ENCODE data around the gene HES7.

HES7 gene

GRCh38 chr17:8155231-8155995, 31.5 kb upstream of the HES7 start:
- DNase-seq = no peak

GRCh38 chr17:8154608-8155155, 30.8 kb upstream of the HES7 start:
- DNase-seq = no peak

DNA sequence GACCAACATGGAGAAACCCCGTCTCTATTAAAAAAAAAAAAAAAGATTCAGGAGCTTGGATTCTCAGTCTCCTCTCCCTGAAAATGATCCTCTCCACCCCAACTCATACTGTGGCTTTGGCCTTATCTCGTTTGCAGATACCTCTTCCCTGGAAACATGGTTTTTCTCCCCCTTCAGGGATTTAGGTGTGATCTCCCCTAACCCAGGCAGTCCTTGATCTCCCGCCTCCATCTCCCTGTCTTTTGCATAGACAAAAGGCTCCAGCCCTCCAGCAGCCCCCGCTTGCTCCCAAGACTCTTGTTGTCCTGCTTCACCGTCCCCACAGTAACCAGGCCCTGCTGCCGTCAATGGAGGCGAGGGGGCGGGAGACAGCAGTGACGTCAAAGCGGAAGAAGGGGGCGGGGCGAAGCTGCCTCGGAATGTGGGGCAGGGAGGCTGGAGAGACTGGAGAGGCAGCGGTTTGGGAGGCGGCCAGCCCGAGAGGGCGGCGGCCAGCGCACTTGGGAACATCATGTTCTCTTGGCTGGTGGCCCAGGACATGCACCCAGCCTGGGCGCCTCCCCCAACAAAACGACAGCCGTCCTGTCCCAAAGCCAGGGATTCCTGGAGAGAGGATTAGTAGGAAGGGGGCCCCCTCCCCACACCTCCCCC, 30.2 kb upstream of the HES7 start:
- DNase-seq = peak; percentile 82 to 87

DNA sequence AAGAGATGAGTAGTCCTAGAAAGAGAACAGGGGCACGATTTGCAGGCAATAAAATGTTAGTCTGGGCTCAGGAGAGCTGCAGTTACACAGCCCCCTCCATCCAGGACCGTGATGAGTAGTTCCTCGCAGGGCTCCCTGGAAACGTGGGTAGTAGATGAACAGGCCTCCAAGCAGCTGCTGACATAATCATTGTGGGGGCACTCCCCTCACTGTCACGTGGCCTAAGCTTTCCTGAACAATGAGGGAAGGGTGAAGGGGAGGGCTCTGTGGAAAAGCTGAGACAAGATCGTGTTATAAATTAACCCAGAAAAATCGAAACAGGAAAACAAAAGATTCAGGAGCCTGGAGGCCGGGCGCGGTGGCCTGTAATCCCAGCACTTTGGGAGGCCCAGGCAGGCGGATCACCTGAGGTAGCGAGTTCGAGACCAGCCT, 29.6 kb upstream of the HES7 start:
- DNase-seq = peak; percentile 48 to 50

DNA sequence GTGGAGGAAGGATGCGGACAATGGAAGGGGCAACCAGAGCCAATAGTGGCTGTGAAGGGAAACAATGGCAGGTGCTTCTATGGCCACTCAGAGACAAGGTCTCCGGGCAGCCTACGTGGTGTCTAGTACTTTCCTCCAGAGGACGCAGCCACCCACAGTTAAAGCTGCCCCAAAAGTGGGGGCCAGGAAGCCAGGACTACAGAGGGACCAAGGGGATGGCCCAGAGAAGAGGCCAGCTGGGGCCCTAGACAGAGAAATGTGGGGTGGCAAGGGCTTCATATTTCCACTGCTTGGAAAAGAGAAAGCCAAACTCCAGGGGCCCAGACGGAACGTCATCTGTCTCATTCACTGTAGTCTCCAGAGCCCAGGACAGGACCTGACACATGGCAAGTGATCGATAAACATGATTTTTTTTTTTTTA, 29.1 kb upstream of the HES7 start:
- no peak for DNase-seq

DNA sequence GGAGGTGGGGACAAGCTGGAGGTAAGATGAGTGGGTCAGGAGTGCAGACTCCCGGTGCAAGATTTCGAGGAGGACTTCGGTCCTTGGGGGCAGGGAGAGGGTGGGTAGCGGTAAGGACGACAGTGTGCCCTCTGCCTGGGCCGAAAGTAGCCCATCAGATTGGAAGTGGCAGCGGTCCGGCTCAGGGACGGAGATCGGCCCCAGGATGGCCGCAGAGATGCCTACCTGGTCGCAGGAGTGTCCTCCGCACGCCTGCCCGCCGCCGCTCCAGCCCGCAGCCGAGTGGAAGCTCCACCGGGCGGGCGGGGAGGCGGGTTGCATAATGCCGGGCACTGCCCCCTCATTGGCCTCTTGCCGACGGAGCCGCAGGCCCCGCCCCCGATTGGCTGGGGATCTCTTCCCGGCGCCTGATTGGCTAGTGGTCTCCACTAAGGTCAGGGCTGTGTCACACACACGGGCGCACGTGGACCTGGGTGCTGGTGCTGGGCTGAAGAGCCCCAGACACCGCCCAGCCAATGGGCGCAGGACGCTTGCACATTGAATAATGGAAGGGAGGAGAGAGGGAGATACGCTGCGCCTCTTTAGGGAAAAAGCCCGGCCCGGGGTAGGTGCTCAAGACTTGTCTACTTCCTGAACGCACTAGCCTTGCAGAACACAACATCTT, 28.3 kb upstream of the HES7 start, which contains the start of gene PER1:
Gene PER1, minus strand, starts transcription at position 293 of the 664 bp plus-strand sequence. CDS start 1,698 bp downstream, outside the sequence.
- peak; percentile 86 to 88 for DNase-seq

GRCh38 chr17:8151641-8152111, 27.8 kb upstream of the HES7 start:
- DNase-seq = no peak

DNA sequence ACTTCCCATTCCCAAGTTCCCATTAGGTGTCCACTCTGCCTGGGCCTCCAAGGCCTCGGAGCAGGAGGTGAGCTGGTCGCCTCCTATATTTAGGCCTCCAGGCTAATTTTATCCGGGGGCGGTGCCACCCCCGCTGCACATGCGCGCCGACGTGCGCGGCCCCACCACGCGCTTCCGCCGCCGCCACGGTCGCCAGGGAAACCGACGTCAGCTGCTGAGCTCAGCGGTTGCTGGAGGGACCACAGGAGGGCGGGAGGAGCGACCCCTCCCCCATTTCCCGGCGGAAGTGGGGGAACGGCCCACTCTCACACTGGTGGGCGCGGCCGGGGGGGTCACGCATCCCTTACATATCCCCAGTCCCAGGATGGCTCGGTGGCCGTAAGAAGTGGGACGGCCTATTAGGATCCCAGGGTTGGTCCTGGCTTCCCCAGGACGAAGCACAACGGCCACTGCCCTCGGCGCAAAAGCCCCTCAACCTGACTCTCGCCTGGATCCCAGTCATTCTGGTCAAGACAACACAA, 27.3 kb upstream of the HES7 start:
- DNase-seq = peak; percentile 77 to 79

- DNase-seq = no peak
These were observed 26.6 kb upstream of the HES7 start for GRCh38 chr17:8150194-8151119.

- no peak for DNase-seq
These were observed 25.7 kb upstream of the HES7 start for GRCh38 chr17:8149419-8150193.

DNA sequence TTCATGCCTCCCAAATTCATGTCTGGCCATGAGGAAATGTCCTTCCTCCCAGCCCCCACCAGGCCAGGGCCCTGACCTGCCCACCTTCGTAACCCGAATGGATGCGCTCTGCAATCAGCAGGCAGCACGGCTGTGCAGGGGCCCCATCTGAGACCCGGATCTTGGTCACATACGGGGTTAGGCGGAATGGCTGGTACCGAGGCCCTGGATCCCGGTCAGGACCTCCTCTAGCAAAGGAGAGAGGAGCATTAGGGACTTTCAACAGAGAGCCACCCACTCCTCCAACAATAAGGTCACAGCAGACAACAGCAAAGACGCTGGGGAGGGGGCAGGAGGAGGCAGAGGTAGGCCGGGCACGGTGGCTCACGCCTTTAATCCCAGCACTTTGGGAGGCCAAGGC, 24.7 kb upstream of the HES7 start:
- no peak for DNase-seq

DNA sequence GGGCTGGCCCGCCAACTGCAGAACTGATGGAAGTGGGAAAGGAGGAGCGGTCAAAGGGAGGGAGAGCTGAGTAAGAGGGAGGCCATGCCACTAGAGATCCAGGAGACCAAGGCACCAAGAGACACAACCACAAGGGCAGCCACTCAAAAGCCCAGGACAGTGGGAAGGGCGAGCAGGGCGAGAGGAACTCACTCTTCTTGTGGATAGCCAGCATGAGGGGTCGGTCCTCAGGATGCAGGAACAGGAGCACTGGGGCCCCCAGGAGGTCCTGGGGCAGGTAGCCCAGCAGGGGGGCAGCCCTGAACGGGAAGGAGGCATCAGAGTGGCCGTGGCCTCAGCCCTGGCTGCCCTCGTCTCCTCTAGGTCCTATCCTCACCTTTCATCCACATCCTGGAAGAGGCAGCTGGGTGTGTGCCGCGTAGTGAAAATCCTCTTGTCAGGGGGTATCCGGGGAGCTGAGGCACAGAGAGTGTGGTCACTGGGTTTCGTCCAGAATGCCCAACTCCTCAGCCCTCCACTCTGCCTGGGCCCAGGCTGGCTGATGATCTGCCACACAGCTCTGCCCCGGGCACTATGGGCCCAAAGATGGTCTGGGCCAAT, 24.0 kb upstream of the HES7 start:
- DNase-seq = no peak

DNA sequence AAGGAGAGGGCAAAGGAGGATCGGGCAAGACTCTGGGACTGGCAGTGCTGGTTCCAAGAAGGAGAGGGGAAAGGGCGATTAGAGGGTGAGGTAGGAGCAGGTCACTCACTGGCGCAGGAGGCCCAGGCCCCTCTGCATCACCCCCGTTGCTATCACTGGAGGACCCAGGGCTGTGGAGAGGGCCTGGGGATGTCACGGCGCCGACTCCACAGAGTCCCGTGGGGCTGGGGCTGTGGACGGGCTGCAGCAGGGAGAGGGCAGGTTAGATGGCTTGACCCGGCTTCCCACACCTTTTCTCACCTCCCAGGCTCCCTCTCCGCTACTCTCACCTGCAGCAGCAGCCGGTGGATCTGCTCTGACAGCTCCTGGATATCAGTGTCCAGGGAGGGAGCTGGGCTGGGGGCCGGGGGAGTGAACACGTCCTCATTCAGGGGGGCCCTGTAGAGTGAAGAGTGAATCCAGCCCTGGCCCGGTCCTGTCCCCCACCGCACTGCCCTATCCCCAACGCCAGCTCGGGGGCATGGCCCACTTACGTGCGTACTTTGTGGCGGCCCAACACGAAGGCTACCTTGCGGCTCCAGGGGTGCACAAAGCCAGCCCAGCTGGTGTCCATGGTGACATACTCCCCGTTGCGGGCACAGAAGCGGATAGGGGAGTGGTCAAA, 23.4 kb upstream of the HES7 start:
- DNase-seq = no peak

DNA sequence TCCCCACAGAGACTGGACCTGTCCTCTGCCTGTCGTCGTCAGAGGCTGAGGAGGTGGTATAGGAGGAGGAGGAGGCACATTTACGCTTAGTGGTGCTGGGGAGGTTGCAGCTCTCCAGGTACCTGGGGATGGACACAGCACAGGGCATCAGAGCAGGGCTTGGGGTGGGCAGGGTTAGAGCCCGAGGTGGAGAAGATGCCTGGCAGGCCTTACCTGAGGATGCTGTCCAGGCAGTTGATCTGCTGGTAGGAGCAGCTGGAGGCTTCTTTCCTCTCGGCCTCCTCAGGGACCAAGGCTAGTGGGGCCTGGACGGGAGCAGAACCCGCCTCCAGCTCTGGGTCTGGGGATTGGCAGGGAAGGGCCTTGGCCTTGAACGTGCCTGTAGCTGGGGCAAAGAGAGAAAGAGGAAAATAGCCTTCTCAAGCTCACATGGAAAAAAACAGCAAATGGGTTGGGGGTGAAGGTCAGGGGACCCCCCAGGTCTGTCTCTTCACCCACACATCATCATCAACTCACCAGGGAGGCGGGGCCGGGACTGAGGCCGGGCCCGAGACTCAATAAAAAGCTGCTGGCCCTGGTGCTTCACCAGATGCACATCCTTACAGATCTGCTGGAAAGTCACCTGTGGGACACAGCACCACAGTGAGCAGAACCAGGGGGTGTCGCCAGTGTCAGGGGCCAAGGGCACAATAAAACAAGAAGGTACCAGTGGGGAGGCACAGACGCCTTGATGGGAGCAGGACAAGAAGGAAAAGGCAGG, 22.7 kb upstream of the HES7 start:
- DNase-seq = no peak

- no peak for DNase-seq
These were observed 21.9 kb upstream of the HES7 start for GRCh38 chr17:8145811-8146210.

DNA sequence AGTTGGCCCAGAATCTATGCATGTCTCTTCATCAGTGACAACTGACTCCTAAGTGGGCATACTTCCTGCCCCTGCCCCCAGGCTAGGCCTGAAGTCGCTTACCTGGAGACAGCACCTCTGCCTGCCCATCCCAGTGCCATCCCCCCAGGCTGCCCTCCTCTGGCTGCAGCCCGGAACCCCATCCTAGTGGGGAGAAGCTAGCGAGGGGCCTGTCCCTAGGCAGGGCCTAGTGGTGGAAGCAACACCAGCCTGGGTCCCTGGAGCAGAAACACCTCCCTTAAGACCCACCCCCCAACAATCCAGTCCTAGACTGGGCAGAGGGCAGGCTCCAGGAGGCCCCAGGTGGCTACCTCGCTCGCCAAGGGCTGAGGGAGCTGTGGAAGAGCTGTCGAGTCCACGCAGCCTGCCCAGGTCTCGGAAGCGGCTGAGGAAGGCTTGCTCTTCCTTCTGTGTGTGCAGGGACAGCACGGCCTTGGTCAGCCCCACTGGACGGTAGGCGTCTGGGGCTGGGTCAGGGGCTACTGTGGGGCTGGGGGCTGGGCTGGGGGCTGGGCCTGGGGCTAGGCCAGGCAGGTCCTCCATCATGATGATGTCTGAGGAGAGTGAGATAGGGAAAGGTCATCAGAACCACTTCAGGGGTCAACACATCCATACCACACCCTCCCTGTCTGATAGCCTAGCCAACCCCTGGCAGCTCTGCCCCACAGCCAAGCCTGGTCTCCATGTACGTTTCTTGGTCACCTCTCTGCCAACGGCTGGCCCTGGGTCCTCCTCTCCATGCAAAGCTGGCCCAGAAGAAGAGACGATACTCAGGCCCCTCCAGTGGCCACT, 20.7 kb upstream of the HES7 start:
- no peak for DNase-seq

DNA sequence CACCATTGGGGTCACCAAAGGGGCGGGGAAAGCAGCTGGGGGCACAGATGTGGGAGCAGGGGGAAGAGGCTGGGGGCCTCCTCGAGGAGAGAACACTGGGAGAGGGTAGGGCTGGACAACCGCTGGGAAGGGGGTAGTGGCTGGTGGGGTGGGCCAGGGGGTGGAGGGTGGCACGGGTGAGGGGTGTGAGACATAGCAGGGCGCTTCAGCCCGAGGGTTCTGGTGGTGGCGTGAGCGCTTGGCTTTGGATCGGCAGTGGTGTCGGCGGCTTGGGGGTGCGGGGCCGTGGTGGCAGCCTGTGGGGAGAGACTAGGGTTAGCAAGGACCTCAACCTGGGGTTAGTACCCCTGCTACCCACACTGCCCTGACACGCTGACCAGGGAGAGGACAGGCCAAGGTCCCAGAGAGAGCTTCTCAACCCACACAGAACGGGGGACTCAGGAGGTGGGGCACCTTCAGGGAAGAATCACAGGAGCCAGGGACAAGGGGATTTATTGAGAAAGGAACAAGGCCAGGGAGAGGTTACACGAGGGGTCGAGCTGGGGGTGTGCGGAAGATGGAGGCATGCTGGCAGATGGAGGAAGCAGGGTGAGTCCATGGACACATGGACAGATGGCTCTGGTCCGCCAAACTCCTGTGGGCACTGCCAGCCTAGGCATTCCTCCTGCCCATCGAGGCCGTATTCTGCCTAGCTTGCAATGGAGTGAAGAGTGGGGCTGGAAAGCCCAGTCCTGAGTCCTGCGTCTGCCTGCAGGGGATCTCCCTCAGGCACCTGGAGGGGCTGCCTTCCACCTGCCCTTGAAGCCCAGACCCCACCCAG, 19.9 kb upstream of the HES7 start:
- DNase-seq = no peak

Measured in stimulated activated CD4-positive, alpha-beta T cell treated with anti-CD3 and anti-CD28 coated beads, Interleukin-2, amount 100 ng/mL, for 48 hours (primary cell).